MM.1S (cell line): ENCODE measurements around the gene CAPN10.

Experiments
- EZH2phosphoT487 ChIP-seq: fragments of 300-600 bp; sonication (generic); IDR thresholded peaks from 2 replicates; pipeline ENCODE4 v1.6.1; 2018; ENCODE audit warnings: antibody characterized with exemption, low read length
- TF ChIP-seq, protein P1 (sequence below): fragments of 300-600 bp; sonication (generic); IDR thresholded peaks from 2 replicates; pipeline ENCODE4 v1.5.1; 2016; ENCODE audit warnings: antibody characterized with exemption, low read length, mixed read lengths

DNA sequence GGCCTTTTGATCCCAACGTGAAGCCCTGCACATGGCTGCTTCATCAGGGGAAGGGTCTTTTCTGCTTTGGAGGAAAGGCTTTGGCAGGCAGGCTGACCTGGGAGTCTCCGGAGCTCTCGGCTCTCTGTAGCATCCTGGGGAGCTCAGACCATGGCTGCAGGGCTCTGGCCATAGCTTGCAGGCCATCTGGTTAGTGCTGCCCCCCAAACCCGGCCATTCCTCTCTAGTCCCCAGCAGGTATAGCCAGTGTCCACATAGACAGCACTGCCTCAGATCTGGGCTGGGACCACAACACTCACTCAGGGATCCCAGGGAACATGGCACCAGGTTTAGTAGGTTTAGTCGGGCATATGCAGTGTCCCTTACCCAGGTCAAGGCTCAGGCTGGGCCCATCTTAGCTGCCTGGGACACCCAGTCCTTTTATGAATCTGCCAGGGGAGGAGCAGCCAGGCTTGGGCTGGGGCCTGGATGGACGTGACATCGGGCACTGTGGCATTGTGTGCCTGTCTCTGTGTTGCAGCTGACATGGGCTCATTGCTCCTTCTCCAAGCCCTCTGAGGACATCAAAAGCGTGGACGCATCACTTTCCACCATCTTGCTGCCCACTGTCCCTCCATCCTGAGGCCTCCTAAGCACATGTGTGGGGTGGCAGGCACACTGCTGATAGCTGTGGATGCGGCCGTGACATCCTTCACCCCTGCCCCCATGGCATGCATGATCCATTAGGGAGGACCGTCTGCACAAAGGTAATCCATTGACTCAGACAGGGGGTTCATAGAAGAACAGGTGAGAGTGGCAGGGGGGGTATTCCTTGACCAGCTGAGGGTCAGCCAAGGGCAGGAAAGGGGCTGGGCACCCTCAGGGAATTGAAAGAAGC lies 19.6 kb downstream of the CAPN10 start:
- TF ChIP-seq, protein P1, sequence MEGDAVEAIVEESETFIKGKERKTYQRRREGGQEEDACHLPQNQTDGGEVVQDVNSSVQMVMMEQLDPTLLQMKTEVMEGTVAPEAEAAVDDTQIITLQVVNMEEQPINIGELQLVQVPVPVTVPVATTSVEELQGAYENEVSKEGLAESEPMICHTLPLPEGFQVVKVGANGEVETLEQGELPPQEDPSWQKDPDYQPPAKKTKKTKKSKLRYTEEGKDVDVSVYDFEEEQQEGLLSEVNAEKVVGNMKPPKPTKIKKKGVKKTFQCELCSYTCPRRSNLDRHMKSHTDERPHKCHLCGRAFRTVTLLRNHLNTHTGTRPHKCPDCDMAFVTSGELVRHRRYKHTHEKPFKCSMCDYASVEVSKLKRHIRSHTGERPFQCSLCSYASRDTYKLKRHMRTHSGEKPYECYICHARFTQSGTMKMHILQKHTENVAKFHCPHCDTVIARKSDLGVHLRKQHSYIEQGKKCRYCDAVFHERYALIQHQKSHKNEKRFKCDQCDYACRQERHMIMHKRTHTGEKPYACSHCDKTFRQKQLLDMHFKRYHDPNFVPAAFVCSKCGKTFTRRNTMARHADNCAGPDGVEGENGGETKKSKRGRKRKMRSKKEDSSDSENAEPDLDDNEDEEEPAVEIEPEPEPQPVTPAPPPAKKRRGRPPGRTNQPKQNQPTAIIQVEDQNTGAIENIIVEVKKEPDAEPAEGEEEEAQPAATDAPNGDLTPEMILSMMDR = no peak
- TF ChIP-seq EZH2phosphoT487 = no peak
